PFSK-1 (cell line): Measurements from ENCODE around the gene RAD51B.

Experiments
- FOXP2 ChIP-seq: optimal IDR thresholded peaks from 2 replicates; pipeline ENCODE3; 2011; ENCODE audit warnings: borderline replicate concordance, control low read depth, inconsistent platforms; ENCODE audit not compliant: insufficient read depth; ENCODE audit errors: extremely low read length, extremely low read depth
- POLR2AphosphoS5 ChIP-seq: IDR thresholded peaks from 2 replicates; pipeline ENCODE4 v1.6.1; 2012; ENCODE audit warnings: low read depth, mild to moderate bottlenecking, control low read depth, low read length, moderate library complexity
- SIN3A ChIP-seq: IDR thresholded peaks from 2 replicates; pipeline ENCODE4 v1.6.1; 2012; ENCODE audit warnings: mild to moderate bottlenecking, low read length, moderate library complexity, borderline replicate concordance; ENCODE audit not compliant: insufficient read depth
- TAF1 ChIP-seq: IDR thresholded peaks from 2 replicates; pipeline ENCODE4 v1.6.1; 2012; ENCODE audit warnings: low read length, control low read depth, borderline replicate concordance; ENCODE audit not compliant: insufficient read depth
- TF ChIP-seq, protein P1 (sequence below), 2 experiments: IDR thresholded peaks; 2 replicates each; pipeline versions ENCODE4 v1.6.1 to v1.8.0; 2011 to 2012; ENCODE audit warnings: low read depth in 2 of 2, low read length in 2 of 2, control low read depth in 1 of 2, inconsistent platforms in 1 of 2, mild to moderate bottlenecking in 1 of 2, moderate library complexity in 1 of 2; ENCODE audit not compliant: insufficient read depth in 1 of 2

The RAD51B gene

DNA sequence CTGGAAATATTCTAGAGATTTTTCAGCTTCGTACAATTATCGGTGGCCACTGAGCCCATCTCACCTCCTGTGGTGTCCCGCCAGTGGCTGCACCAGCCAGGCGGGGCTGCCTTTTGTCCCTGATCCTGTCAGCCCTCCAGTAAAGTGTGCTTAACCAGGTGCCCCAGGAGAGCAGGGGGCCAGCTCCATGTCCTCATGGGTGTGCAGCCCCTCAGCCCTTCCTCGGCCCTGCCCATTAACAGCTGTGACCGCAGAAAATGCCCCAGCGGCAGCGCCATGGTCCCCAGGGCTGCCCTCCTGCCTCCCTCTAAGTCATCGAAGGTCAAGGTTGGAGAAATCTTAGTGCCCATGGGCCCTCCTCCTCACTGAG lies 784.8 kb downstream of the RAD51B start:
- no peak for TF ChIP-seq POLR2AphosphoS5
- TF ChIP-seq, protein P1, sequence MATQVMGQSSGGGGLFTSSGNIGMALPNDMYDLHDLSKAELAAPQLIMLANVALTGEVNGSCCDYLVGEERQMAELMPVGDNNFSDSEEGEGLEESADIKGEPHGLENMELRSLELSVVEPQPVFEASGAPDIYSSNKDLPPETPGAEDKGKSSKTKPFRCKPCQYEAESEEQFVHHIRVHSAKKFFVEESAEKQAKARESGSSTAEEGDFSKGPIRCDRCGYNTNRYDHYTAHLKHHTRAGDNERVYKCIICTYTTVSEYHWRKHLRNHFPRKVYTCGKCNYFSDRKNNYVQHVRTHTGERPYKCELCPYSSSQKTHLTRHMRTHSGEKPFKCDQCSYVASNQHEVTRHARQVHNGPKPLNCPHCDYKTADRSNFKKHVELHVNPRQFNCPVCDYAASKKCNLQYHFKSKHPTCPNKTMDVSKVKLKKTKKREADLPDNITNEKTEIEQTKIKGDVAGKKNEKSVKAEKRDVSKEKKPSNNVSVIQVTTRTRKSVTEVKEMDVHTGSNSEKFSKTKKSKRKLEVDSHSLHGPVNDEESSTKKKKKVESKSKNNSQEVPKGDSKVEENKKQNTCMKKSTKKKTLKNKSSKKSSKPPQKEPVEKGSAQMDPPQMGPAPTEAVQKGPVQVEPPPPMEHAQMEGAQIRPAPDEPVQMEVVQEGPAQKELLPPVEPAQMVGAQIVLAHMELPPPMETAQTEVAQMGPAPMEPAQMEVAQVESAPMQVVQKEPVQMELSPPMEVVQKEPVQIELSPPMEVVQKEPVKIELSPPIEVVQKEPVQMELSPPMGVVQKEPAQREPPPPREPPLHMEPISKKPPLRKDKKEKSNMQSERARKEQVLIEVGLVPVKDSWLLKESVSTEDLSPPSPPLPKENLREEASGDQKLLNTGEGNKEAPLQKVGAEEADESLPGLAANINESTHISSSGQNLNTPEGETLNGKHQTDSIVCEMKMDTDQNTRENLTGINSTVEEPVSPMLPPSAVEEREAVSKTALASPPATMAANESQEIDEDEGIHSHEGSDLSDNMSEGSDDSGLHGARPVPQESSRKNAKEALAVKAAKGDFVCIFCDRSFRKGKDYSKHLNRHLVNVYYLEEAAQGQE (IDR thresholded peaks at IDR 0.05; ENCODE audit: insufficient read depth in 1 of 2, low read depth in 2 of 2, low read length in 2 of 2), result no peak
- TF ChIP-seq TAF1, result no peak
- no peak for TF ChIP-seq FOXP2
- no peak for TF ChIP-seq SIN3A

DNA sequence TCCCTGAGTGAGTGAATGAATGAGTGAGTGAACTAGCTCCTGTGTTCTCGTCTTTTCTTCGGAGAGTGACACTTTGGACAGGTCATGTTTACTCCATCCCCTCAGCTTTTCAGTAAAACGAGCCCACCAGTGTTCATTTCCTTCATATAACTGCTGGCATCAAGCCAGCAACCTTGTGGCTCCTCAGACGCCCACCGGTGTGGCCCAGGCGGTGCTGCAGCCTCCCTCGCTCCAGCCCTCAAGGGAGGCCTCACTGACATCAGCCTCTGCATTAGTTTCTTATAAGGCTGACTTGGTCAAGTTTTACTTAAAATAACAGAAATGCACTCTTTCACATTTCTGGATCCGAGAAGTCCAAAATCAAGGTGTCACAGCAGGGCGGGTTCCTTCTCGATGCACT lies 785.2 kb downstream of the RAD51B start:
- TF ChIP-seq, protein P1 (IDR thresholded peaks at IDR 0.05; ENCODE audit: insufficient read depth in 1 of 2, low read depth in 2 of 2, low read length in 2 of 2), result no peak
- TF ChIP-seq TAF1 (no peak), FOXP2 (no peak), POLR2AphosphoS5 (no peak)

DNA sequence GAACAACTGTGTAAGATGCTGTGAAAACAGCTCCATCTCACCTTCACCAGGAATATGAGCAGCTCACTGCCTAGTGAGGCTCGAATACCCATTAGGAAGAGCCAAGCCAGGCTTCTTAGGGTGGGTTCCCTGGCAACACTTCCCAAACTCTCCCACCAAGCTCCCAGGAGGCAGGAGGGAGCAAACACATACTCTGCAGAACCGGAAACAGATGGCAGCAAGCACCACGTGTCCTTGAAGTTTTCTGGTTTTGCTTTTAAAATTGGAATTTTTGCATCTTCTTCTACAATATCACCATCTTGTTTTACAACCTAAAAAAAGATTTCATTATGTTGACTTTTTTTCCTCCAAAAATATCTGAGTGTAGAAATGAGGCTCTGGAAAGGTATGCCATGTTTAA lies 786.6 kb downstream of the RAD51B start:
- TF ChIP-seq, protein P1 (IDR thresholded peaks at IDR 0.05; ENCODE audit: insufficient read depth in 1 of 2, low read depth in 2 of 2, low read length in 2 of 2), result no peak
- no peak for TF ChIP-seq FOXP2
- no peak for TF ChIP-seq POLR2AphosphoS5
- TF ChIP-seq TAF1, result no peak
- TF ChIP-seq SIN3A, result no peak

DNA sequence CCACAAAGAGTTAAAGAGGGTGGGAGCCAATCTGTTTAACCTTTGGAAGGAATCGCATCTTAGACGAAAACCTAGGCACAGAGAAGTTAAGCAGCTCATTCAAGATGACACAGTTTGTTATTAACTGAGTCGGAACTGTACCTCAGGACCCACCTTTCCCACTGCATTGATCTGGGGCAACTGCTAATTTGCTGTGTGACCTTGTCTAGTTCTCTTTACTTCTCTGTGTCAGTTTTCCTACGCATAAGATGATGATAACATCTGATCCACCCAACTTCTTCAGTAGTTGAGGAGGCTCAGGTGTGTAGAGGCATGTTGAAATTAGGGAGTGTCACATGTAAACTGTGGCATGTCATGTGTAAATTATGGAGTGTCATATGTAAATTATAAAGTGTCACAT lies 787.1 kb downstream of the RAD51B start:
- no peak for TF ChIP-seq SIN3A
- TF ChIP-seq TAF1, result no peak
- no peak for TF ChIP-seq POLR2AphosphoS5
- TF ChIP-seq, protein P1 (IDR thresholded peaks at IDR 0.05; ENCODE audit: insufficient read depth in 1 of 2, low read depth in 2 of 2, low read length in 2 of 2), result no peak
- no peak for TF ChIP-seq FOXP2

DNA sequence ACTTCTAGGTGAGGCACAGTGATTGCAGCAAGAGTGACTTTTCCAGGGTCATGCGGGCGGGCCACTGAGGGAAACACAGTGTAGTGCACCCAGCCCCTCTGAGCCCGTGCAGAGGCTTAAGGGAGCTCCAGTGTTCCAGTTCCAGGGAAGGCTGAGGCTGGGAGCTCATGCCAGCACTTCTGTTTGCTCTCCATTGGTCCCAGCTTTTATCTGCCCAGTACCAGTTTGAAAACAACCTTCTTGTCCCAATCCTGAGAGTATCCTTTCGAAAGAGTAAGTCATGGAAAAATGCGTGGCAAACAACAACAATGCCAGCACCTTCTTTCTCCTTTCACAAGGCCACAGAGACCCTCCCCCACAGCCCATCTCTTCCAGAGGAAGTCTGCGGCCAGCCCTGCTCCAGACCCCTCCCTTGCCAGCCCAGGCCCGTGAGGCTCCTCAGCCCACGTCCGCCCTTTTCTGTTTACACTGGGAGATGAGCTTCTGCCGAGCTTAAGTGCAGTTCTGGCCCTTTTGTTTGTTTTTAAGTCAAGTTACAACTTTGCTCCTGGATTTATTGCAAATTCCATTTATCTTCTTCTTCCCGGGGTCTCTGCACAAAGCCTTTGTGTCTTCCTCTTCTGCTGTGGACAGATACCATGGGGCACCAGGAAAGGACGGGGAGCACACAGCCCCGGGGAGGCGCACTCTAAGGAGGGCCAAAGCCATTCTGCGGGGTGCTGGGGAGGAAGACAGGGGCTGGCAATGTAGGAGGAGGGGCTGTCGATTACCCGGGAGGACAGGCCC lies 787.7 kb downstream of the RAD51B start:
- TF ChIP-seq SIN3A, result no peak
- TF ChIP-seq FOXP2, result no peak
- TF ChIP-seq POLR2AphosphoS5, result no peak
- TF ChIP-seq, protein P1 (IDR thresholded peaks at IDR 0.05; ENCODE audit: insufficient read depth in 1 of 2, low read depth in 2 of 2, low read length in 2 of 2), result no peak
- no peak for TF ChIP-seq TAF1
